OCI-LY7 (cell line): ENCODE results near the gene CACNG3.

Source experiments
- EZH2phosphoT487 ChIP-seq: fragments of 200-600 bp; sonication (generic); IDR thresholded peaks from 2 replicates; pipeline ENCODE4 v1.6.1; 2018; ENCODE audit warnings: low read depth, borderline replicate concordance, mild to moderate bottlenecking, mixed run types, antibody characterized with exemption, low read length, moderate library complexity, mixed read lengths
- TF ChIP-seq, protein P1 (sequence below): fragments of 200-600 bp; sonication (generic); conservative IDR thresholded peaks from 2 replicates; pipeline ENCODE4 v1.5.1; 2014; ENCODE audit warnings: mild to moderate bottlenecking, antibody characterized with exemption, low read length, moderate library complexity, mixed read lengths

DNA sequence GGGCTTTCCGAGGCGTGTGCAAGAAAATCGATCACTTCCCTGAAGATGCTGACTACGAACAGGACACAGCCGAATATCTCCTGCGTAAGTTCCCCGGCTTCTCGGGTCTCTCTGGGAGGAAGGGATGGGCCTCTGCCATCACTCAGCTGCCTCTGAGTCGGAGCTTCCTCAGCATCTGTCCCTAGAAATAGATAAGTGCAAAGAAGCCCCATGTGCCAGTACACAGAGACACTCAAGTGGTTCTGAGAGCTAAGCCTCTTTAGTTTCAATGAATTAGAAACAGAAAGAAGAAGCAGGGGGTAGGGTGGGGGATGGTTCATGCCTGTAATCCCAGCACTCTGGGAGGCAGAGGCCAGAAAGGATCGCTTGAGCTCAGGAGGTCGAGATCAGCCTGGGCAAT, 90.6 kb downstream of the CACNG3 start:
- TF ChIP-seq, protein P1, sequence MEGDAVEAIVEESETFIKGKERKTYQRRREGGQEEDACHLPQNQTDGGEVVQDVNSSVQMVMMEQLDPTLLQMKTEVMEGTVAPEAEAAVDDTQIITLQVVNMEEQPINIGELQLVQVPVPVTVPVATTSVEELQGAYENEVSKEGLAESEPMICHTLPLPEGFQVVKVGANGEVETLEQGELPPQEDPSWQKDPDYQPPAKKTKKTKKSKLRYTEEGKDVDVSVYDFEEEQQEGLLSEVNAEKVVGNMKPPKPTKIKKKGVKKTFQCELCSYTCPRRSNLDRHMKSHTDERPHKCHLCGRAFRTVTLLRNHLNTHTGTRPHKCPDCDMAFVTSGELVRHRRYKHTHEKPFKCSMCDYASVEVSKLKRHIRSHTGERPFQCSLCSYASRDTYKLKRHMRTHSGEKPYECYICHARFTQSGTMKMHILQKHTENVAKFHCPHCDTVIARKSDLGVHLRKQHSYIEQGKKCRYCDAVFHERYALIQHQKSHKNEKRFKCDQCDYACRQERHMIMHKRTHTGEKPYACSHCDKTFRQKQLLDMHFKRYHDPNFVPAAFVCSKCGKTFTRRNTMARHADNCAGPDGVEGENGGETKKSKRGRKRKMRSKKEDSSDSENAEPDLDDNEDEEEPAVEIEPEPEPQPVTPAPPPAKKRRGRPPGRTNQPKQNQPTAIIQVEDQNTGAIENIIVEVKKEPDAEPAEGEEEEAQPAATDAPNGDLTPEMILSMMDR: no peak
- TF ChIP-seq EZH2phosphoT487: no peak
